CD4-positive, alpha-beta T cell treated with Interleukin-6 at 100 ng/mL for 8 hours (primary cell): ENCODE measurements around the gene MRC1.

ENCODE experiments used
- DNase-seq: peaks from one replicate; pipeline ENCODE4 v3.0.0-alpha.2; 2020; ENCODE audit warnings: mixed read lengths, low spot score

The MRC1 gene

DNA sequence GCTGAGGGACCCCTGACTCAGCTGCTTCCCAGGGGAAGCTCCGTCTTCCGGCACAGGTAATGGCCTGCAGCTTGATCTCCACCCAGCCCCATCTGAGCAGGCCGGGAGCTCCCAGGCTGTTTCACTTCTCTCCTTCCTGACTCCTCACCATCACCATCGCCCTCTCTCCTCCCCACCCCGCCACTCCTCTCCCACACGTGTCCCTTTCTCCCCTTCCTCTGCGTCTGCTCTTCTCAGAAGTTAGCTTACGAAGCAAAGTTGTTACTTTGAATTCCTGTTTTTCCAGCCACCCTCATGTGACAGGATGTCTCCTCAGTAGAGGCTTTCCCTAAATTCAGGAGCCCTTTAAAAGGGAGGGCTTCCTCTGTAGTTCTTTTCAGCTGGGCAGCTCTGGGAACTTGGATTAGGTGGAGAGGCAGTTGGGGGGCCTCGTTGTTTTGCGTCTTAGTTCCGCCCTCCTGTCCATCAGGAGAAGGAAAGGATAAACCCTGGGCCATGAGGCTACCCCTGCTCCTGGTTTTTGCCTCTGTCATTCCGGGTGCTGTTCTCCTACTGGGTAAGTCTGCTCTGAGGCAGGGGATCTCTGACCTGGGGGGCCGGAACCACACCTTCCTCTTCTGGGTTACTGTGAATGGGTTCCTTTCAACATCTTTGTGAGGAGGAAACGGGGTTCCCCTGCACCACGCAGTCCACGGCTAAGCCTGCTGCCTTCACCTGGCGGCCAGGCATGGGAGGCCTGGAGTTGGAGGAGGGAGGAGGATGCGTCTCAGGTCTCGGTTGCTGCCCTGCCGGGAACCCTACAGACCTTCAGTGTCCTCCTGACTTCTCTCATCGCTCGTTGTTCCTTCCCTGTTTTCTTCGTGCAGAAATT lies at the start of gene MRC1:
Gene MRC1, plus strand, starts transcription at position 378 of the 871 bp plus-strand sequence. Its CDS starts 118 bp downstream, at position 496.
- no peak for DNase-seq

DNA sequence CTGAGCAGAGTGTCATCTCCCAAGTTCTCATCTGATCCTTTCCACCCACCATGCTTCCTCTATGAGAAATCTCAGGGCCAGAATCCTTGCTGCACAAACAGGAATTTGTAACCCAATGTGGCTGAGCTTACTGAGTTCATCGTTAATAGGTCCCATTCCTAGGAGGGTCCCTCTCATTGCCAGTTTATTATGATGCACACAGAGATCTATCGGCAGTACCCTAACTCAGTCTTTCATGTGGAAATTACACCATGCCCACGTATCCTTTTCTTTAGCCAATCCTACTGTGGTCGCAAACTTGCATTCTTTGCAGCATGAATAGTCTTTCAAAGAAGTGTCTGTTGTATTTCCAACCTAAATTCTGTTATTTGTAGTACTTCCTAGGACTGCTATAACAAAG lies 45.0 kb upstream of the MRC1 start:
- DNase-seq = no peak

DNA sequence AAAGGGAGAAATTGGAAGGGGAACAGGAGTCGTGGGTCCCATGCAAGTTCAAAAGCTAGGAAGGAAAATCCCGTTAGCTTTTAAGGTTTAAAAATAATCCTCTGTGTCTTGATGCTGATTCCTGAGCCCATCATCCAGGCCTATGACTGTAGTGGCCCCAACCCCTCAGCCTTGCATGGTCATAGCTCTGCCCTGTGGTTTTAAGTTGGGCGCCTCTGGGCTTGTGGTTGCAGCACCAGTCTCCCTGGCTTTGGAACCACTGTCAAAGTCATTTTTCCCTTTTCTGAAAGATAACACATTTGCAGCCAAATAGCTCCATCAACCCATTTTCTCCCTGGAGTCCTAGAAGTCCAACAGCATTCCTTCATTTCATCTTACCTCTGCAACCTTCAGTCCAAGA lies 43.5 kb upstream of the MRC1 start:
- no peak for DNase-seq

DNA sequence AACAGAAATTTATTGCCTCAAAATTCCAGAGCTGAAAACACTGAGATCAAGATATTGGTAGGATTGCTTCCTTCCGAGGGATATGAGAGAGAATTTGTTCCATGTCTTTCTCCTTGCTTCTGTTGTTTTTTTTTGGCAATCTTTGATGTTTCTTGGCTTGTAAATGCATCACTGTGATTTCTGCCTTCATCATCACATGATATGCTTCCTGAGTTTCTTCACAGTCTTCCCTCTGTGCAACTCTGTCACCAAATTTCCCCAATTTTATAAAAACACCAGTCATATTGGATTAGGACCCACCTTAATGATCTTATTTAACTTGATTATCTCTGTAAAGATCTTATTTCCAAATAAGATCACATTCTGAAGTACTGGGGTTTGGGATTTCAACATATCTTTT lies 42.4 kb upstream of the MRC1 start:
- DNase-seq = no peak

DNA sequence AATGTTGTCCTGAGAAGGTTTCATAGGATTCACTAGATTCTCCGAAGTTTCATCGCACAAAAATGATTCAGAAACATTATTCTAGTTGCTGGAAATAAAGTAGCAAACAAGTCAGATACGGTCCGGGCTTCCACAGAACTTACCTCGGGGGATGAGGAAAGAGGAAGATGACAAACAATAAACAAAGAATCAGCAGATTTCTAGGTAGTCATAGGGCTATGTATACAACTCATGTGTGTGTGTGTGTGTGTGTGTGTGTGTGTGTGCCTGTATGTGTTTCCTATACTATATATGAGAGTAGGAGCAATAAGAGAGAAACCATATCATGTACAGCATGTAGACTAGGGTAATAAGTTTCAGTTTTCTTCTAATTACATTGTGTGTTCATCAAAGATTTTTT lies 40.7 kb upstream of the MRC1 start:
- DNase-seq = no peak

DNA sequence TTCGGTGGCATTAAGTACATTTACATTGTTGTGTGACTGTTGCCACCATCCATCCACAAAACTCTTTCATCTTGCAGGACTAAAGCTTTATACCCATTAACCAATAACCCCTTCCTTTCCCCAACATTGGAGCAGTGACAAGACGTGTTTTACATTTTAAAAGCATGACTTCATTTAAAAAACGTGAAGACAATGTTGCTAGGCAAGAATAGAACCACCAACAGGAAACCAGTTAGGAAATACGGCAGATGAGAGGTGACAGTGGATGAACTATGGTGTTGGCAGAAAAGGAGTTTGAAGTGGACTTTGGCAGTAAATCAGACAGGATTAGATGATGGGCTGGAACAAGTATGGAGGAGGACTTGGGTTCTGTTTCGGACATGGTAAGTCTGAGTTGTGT lies 40.2 kb upstream of the MRC1 start:
- DNase-seq = no peak

DNA sequence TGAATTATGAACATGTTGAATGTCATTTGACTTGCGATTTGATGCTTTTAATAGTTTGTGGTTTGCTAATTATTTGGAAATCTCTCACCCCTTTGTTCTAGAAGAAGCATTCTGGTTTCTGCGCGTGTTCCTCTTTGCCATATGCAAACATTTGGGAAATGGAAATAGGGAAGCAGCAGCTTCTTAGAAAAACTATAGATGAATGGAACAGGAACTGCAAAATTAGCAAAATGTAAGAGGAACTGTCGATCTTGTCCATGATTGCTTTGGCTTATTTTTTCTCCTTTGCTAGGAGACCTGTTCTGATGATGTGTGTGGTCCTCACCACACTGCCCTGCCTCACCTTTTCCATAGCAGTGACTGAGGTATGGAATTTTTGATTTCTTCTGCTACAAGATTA lies 38.1 kb upstream of the MRC1 start:
- no peak for DNase-seq

DNA sequence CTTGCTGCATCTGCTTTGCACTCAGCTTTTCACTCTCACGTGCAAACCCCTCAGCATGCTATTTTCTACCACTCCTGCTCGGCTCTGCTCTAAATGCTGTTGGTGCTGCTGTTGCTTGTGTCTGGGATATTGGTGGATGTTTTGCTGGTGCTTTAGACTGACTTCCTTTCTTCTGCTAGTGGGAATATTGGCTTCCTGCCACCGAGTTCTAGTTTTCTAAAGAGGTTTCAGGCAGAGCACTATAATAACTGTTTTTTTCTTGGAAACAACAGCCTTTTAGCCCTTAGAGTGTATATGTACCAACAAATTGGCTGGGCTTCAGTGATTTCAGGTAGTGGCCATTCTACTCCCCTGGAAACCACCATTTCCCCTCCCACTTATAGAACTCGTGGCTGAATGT lies 29.4 kb upstream of the MRC1 start:
- no peak for DNase-seq

DNA sequence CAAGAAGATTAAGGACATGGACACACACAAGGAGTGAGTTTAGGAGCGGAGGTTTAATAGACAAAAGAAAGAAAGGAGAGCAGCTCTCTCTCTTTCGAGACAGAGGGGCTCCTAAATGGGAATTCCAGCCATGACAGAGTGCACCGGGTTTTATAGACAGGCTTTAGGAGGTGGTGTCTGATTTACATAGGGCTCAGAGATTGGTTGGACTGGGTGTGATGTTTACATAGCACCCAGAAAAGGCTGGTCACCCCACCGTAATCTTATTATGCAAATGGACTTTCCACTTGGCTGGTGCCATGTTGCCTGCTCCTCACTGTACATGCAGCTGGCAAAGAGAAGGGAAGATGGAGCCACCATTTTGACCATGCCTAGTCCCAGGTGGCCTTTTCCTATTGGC lies 28.4 kb upstream of the MRC1 start:
- DNase-seq = no peak

DNA sequence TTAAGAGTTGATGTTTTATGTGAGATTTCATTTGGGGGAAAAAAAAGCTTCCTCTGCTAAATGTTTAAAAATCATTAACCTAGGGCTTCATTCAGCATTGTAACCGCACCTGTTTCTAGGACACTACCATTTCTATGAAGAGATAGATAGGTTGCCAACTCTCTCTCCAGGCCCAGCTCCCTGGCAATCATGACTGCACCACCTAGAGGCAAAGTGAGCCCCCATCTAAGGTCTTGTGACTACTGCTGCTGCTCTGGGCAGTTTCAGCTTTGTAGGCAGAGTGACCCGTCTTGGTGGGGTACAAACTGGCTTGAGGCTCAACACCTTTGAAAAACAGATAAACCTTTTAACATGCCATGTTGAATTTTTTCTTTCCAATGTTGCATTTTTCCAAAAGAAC lies 27.3 kb upstream of the MRC1 start:
- no peak for DNase-seq

DNA sequence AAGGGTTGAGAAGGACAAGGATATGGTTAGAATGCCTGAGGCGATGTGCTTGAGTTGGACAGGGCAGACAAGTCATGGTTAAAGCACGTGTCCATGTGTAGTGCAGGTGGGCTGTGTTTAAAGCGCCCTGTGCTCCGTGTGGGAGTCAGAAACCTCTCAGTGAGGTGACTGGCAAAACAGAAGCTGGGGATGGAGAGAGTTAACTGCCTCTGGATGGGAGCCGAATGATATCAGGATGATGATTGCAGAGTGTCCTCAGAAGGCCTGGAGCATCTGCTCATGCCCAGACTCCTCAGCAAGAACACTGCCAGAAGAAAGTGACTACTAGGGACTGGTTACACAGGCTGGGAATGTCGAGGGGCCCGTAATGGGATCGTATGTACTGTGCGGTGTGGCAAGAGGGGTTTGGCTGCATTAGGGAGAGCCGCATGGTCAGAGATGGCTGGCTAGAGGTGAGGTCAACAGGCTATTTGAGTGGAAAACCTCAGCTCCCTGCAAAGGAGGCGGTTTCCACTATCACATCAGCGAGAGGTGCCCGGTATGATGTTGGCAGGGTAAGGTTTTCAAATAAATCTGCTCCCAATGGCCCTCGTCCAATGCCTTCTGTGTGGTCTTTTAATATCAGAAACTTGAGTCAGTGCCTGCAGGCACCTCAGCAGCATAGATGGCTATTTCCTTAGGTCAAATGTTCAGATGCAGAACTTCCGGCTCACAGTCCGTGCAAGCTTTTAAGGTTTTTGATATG lies 26.1 kb upstream of the MRC1 start:
- DNase-seq = no peak

DNA sequence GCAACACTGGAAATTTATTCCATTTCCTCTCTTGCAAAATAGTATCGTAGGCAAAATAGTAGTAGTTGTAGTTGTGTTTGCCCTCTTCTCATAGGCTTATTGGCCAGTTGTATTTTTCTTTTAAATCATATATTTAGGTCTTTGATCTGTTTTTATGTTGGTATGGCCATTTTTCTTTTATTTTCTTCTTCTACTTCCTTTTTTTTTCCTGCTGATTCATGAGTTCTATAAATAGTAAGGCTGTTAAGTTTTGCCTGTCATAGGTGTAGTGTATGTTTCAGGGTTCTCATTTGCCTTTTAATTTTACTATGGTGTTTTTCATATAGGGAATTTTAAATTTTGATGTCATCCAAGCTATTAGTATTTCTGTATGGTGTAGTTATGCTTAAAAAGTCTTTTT lies 25.4 kb upstream of the MRC1 start:
- DNase-seq = no peak

DNA sequence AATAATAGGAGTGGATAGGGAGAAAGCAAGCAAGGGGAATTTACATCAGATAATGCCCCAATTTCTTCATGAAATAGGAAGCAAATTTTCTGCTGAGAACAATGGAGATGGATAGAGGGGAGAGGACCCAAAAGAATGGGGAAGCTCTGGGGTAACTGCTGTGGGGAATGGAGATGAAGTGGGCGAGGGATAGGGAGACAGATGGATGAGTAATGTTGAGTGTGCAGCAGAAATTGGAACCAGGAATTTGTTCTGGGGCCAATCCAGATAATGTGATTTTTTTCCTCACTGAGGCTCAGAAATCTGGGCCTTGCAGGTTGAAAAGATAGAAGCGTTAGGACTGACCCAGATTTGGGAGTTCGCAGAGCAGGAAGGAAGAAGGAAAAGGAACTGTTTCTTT lies 24.5 kb upstream of the MRC1 start:
- DNase-seq = no peak

DNA sequence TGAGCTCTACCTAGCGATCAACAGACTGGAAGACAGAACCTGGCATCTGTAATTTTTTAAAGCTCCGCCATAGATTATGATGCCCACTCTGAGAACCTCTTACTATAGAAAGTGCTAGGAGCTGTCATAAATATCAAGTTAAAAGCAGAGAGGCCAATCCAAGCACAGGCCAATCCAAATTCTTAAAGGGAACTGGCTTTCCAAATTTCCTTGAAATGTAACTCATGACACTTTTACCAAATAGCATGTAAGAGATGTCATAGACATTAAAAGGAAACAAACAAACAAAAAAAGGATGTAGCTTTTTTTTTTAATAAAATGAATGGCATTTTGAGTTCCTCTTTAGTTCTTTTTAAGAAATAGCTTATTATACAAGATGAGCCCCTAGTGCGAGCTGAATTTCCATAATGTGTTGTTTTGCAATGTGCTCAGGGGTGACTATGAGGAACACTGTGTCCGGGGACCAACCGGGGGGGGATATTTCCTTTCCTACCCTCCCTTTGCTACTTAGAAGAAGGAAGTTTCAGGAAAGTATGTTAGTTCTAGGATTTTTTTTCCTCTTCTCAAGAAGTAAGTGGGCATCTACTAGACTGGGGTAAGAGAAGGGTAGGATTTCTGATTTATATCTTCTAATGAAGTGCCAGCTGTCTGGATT lies 23.7 kb upstream of the MRC1 start:
- no peak for DNase-seq

DNA sequence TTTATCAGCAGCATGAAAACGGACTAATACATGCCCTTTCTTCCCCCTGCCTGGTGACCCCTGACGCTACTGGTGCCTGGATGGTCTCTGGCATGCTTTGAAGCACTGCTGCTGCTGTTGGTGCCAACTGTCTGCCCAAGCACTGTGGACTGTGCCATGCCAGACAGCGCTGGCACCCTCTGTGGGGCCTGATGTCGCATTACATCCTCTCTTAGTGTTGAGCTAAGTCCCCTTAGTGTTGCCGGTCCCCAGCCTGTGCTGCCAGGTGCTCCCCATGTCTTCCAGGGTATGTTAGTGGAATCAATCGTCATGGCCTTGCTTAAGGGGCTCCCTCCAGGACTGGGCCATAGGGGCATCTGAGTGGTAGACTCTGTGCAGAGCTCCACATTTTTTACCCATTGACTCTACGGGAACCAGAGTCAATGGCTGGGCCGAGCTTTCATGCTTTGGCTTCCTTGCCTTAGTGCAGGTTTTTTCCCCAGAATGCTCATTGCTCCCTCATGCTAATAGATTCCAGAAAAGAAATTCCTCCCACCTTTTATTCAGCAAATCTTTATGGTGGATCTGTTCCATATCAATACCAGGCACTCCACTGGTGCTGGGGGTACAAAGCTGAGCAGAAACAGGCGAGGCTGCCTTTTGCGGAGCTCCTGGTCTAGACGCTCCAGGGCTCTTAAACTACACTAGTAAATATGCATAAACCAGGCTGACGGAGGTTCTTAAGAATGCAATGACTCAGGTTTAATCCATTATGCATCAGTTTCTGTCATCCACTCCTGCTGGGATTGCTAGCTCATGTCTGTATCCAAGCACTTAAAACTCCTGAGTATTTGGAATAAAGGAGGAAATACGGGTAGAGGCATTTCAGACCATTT lies 21.8 kb upstream of the MRC1 start:
- DNase-seq = no peak

DNA sequence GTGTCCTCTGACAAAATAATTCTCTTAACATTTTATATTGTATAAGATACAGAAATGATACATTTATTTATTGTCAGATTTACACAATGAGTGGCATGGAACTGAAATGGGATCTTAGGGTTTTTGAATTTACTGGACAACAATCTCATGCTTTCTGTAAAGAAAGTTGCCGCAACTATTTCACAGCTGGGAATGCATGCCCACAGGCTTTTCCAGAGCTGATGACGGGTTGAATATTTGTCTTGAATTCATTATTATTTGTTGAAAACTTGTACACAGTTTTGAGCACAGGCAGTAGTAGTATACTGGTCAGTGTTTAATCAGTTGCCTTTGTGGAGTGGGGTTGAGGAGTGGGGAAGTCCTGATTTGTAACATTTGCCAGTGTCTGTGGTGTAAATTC lies 20.5 kb upstream of the MRC1 start:
- no peak for DNase-seq

DNA sequence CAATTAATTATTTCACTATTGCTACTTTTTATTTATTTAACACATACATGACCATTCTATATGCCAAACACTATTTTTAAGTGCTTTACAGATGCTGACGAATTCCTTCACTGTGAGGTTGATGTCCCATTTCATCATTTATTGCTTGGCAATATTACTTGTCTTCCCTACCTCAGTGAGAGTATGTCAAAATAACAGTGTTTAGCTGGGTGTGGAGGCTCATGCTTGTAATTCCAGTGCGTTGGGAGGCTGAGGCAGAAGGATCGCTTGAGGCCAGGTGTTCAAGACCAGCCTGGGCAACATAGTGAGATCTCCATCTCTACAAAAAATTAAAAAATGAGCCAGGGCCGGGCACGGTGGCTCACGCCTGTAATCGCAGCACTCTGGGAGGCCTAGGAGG lies 19.8 kb upstream of the MRC1 start:
- no peak for DNase-seq

DNA sequence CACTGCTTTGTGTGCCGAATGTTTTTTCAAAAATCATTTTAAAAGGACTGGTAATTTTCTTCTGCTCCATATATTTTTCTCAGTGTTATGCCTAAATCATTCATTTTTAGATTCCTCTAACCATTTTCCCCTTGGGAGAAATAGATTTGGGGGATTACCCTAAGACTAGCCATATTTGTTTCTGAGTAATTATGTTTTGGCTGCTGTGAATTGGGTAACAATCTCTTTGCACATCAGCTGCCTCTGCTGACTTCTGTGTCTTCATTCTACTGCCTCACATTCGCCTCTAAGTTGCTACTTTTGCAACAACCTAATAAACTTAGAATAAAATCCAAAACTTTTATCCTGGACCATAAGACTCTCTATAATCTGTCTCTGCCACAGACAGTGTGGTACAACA lies 18.5 kb upstream of the MRC1 start:
- DNase-seq = no peak

DNA sequence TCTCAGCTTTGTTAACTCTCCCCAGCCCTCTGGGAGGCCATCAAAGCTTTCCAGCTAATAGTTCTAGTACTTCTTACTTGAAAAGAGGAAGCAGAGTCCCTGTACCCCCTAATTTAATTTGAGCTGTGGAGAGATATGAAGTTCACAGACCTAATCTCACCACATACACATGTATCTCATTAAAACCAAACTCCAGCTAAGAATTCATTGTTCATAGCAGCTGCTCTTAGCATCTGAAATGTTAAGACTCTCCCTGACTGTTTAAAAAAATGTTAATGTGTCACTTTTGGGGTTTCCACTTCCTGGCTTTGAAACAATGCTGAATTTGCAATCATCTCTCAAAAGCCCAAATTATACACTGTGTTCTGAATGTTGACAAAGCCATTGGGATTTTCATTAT lies 16.2 kb upstream of the MRC1 start:
- no peak for DNase-seq

DNA sequence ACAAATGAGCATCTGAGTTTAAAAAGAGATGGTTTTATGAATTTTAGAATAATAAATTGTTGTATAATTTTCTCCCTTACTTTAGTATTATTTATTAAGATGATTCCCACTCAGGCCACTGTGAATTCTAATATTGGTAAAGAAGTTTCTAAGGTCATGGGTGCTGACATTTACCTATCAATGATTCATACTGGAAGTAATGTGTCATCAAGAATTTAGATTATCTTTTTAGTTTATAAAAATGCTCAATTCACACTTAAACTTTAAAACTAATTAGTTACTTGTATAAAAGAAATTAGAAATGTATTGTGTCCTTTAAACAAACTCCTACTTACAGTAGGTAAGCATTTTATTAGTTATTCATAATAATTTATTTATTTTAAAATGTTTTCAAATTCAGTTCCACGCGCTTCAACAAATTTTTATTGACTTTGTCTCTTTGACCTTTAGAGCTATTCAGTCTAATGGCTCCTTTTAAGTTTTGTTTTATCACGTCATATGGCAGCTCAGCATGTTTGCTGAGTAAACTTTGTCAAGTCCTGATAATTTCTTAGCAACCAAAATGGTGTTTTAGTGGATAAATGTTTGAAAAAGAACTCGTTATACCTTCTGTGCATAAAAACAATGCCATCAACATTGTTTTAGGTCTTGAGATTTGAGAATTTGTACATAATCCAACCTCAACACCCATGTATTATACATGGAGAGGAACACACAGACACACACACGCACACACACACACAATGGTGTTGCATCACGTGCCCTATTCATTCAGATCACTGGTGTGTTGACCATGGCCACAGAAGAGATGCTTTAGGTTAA lies 15.1 kb upstream of the MRC1 start:
- no peak for DNase-seq

DNA sequence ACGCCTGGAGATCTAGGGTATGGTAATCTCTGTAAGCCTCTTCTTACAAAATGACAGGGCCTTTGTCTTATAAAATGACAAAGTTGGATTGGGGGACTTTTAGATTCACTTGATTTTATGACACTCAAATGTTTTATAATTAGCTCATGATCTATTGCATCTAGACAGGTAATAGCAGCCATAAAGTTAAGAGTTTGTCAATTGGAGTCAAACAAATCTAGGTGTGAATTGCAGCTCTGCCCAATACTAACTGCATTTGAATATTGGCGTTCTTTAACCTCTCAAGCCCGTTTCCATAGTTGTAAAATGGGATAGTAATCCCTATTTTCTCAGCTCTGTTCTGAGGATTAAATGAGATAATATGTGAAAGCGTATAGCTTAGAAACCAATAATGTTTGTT lies 14.1 kb upstream of the MRC1 start:
- no peak for DNase-seq
